ENCODE results near the gene CHML.
A peak's percentile ranks its signal among the peaks of the same experiment; 100 is the strongest.

Gene CHML

GRCh38 chr1:241605146-241605805 is 34.9 kb downstream of the CHML start:
- DNase-seq (ENCODE audit: low read depth) = no peak
- TF ChIP-seq CTCF (conservative IDR thresholded peaks at IDR 0.05; ENCODE audit: low read depth, low read length) = peak; percentile 39
- no peak overlapping the region for H3K4me3 ChIP-seq (ENCODE audit: low read length)

- no peak for TF ChIP-seq CTCF (conservative IDR thresholded peaks at IDR 0.05; ENCODE audit: low read depth, low read length)
- no peak for DNase-seq (ENCODE audit: low read depth)
- no peak overlapping the region for H3K4me3 ChIP-seq (ENCODE audit: low read length)
These were observed 36.4 kb downstream of the CHML start for GRCh38 chr1:241603731-241604245.

- no peak for DNase-seq (ENCODE audit: low read depth)
- no peak for TF ChIP-seq CTCF (conservative IDR thresholded peaks at IDR 0.05; ENCODE audit: low read depth, low read length)
- no peak overlapping the region for H3K4me3 ChIP-seq (ENCODE audit: low read length)
These were observed 39.7 kb downstream of the CHML start for GRCh38 chr1:241600496-241600901.

GRCh38 chr1:241598249-241598648 is 41.9 kb downstream of the CHML start:
- H3K4me3 ChIP-seq (ENCODE audit: low read length) = no peak overlapping the region
- peak; percentile 87 for DNase-seq (ENCODE audit: low read depth)
- TF ChIP-seq CTCF (conservative IDR thresholded peaks at IDR 0.05; ENCODE audit: low read depth, low read length) = no peak

GRCh38 chr1:241596633-241597032 is 43.5 kb downstream of the CHML start:
- TF ChIP-seq CTCF (conservative IDR thresholded peaks at IDR 0.05; ENCODE audit: low read depth, low read length) = no peak
- DNase-seq (ENCODE audit: low read depth) = no peak
- no peak overlapping the region for H3K4me3 ChIP-seq (ENCODE audit: low read length)

- no peak for DNase-seq (ENCODE audit: low read depth)
- no peak for TF ChIP-seq CTCF (conservative IDR thresholded peaks at IDR 0.05; ENCODE audit: low read depth, low read length)
- no peak overlapping the region for H3K4me3 ChIP-seq (ENCODE audit: low read length)
These were observed 47.0 kb downstream of the CHML start for GRCh38 chr1:241593186-241593585.

- no peak for TF ChIP-seq CTCF (conservative IDR thresholded peaks at IDR 0.05; ENCODE audit: low read depth, low read length)
These were observed 47.8 kb downstream of the CHML start for GRCh38 chr1:241592273-241592958.

More at GRCh38 chr1:241592273-241592958, 47.8 kb downstream of the CHML start:
- no peak overlapping the region for H3K4me3 ChIP-seq (ENCODE audit: low read length)
- no peak for DNase-seq (ENCODE audit: low read depth)
